ENCODE measurements around the gene EMSY.
"Not testable (repeated sequence)": the region's sequence is repeated elsewhere in the genome, so short reads cannot be mapped to it uniquely, and the experiment has no call there.

EMSY gene

DNA sequence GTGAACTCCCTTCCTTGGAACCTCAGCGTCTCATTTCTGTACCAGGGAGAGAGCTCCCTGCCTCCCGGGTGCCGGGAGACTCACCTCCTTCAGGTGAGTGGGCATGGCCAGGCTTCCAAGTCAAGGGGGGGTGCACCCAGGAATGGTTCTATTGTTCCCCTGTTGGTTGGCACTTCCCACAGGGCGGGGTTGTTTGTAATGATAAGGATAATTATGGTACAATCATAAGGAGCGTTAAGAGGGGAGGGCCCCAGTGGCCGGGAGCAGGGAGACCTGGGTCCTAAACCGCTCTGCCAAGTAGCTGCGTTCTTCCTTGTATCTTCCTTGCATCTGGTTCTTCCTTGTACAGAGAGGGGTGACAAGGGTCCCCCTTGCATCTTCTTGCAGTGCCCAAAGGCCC, 146.6 kb downstream of the EMSY start:
- Histone ChIP-seq H3K9ac (ENCODE audit: low read depth in 1 of 2, low read length in 2 of 2) (peak overlapping the region in 1 of 2 donors; percentile 60), H3K36me3 (ENCODE audit: control insufficient read depth in 2 of 2, insufficient read depth in 2 of 2, low read length in 2 of 2) (no peaks in the 10 kb centered on the region), H3K27me3 (ENCODE audit: control insufficient read depth in 2 of 2, insufficient read depth in 2 of 2, low read length in 2 of 2) (no peaks in the 10 kb centered on the region), H3K27ac (ENCODE audit: low read depth in 2 of 2, low read length in 2 of 2) (peak overlapping the region; percentile 84 to 85), H3K4me3 (ENCODE audit: low read length in 2 of 2) (peak overlapping the region; percentile 17 to 46), H3K9me3 (ENCODE audit: control insufficient read depth in 2 of 2, low read length in 2 of 2) (no peaks in the 10 kb centered on the region), H3K4me1 (ENCODE audit: control insufficient read depth in 2 of 2, insufficient read depth in 2 of 2, low read length in 2 of 2) (peaks cover 29 to 46% of the 10 kb centered on the region in 2 donors)

DNA sequence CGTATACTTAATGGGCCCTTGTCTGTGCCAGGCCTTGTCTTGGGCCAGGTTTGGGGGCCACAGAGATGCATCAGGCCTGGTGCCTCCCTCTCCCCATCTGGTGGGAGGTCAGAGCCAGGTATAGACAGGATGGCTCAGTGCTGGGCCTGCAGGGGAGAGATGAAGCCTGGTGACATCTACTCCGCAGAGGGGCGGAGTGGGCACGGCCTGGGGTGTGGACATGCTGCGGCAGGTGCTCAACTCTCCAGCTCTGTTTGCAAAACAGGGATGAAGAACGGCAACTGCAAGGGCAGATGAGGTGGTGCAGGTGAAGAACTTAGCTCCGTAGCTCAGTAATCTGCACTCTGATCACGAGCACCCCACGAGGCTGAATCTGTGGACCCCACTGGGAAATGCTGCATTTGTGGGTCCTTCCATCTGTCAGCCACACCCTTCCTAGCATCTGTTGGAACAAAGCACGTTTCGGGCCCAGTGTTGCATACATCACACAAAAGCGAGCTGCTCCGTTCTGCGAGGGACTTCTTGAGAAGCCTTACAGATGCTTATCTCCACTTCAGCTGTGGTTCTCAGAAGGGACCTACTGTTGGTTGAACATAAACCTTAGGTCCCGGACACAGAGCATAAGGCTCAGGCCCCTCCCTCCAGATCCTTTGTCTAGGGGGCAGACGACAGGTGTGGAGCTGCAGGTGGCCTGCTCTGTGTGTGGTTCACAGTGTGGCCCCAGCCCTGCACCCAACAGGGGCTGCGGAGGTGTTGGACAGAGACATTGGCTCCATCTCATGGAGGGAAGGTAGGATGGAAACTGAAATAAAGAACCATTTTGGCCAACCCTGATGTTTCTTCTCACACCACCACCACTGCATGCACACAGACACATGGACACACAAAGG, 147.5 kb downstream of the EMSY start:
- no peaks in the 10 kb centered on the region for H3K36me3 ChIP-seq (ENCODE audit: control insufficient read depth in 2 of 2, insufficient read depth in 2 of 2, low read length in 2 of 2)
- H3K9ac ChIP-seq (ENCODE audit: low read depth in 1 of 2, low read length in 2 of 2): peak overlapping the region; percentile 50 to 60
- H3K4me1 ChIP-seq (ENCODE audit: control insufficient read depth in 2 of 2, insufficient read depth in 2 of 2, low read length in 2 of 2): peaks cover 29 to 46% of the 10 kb centered on the region in 2 donors
- H3K4me3 ChIP-seq (ENCODE audit: low read length in 2 of 2): peak overlapping the region; percentile 46
- H3K9me3 ChIP-seq (ENCODE audit: control insufficient read depth in 2 of 2, low read length in 2 of 2): no peaks in the 10 kb centered on the region
- H3K27me3 ChIP-seq (ENCODE audit: control insufficient read depth in 2 of 2, insufficient read depth in 2 of 2, low read length in 2 of 2): no peaks in the 10 kb centered on the region
- H3K27ac ChIP-seq (ENCODE audit: low read depth in 2 of 2, low read length in 2 of 2): peak overlapping the region; percentile 84 to 85

DNA sequence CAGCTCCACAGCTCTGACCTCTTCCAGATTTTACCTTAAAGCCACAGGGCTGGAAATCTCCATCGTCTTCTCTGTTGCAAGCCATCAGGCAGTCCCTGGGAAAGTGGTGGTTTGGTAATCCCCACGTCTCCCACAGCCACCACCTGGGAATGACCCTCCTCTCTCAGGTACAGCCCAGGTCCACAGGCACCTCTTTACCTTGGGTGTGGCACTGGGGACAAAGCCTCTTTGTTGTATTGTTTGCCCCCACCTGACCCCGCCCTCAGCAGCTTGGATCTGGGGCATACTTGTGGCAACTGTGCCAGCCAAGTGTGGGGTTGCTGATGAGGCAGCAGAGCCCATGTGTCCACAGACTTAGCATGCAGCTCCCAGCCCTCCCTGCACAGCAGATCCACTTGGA, 148.1 kb downstream of the EMSY start:
- Histone ChIP-seq H3K9me3 (ENCODE audit: control insufficient read depth in 2 of 2, low read length in 2 of 2) (no peaks in the 10 kb centered on the region), H3K4me3 (ENCODE audit: low read length in 2 of 2) (peak overlapping the region in 1 of 2 donors; percentile 46), H3K4me1 (ENCODE audit: control insufficient read depth in 2 of 2, insufficient read depth in 2 of 2, low read length in 2 of 2) (peaks cover 29 to 46% of the 10 kb centered on the region in 2 donors), H3K27me3 (ENCODE audit: control insufficient read depth in 2 of 2, insufficient read depth in 2 of 2, low read length in 2 of 2) (no peaks in the 10 kb centered on the region), H3K9ac (ENCODE audit: low read depth in 1 of 2, low read length in 2 of 2) (peak overlapping the region; percentile 1 to 50), H3K27ac (ENCODE audit: low read depth in 2 of 2, low read length in 2 of 2) (peak overlapping the region; percentile 84 to 85), H3K36me3 (ENCODE audit: control insufficient read depth in 2 of 2, insufficient read depth in 2 of 2, low read length in 2 of 2) (no peaks in the 10 kb centered on the region)

DNA sequence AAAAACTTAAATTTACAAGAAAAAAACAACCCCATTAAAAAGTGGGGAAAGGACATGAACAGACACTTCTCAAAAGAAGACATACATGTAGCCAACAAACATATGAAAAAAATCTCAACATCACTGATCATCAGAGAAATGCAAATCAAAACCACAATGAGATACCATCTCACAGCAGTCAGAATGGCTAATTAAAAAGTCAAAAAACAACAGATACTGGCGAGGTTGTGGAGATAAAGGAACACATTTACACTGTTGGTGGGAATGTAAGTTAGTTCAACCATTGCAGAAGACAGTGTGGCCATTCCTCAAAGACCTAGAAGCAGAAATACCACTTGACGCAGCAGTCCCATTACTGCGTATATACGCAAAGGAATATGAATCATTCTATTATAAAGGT, 150.3 kb downstream of the EMSY start:
- H3K36me3 ChIP-seq (ENCODE audit: control insufficient read depth in 2 of 2, insufficient read depth in 2 of 2, low read length in 2 of 2); H3K27ac ChIP-seq (ENCODE audit: low read depth in 2 of 2, low read length in 2 of 2); H3K9ac ChIP-seq (ENCODE audit: low read depth in 1 of 2, low read length in 2 of 2); H3K27me3 ChIP-seq (ENCODE audit: control insufficient read depth in 2 of 2, insufficient read depth in 2 of 2, low read length in 2 of 2); H3K9me3 ChIP-seq (ENCODE audit: control insufficient read depth in 2 of 2, low read length in 2 of 2); H3K4me3 ChIP-seq (ENCODE audit: low read length in 2 of 2): not testable (repeated sequence)
- peaks cover 16 to 33% of the 10 kb centered on the region in 2 donors for H3K4me1 ChIP-seq (ENCODE audit: control insufficient read depth in 2 of 2, insufficient read depth in 2 of 2, low read length in 2 of 2)

DNA sequence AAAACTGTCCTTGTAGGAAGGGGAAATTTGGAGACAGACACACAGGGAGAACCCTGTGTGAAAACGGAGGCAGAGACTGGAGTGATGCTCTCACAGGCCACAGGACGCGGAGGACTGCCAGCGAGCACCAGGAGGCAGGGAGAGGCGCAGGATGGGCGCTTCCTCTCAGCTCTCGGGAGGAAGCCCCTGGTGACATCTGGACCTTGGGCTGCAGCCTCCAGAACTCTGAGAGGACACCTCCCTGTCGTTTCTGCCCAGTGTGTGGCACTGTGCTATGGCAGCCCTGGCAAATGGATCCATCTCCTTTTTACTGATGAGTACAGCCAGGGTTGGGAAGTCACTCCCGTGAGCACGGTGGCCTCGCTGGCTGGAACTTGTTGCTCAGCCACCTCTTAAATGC, 151.8 kb downstream of the EMSY start:
- Histone ChIP-seq H3K9ac (ENCODE audit: low read depth in 1 of 2, low read length in 2 of 2) (no peak overlapping the region), H3K4me1 (ENCODE audit: control insufficient read depth in 2 of 2, insufficient read depth in 2 of 2, low read length in 2 of 2) (peaks cover 8 to 18% of the 10 kb centered on the region in 2 donors), H3K4me3 (ENCODE audit: low read length in 2 of 2) (no peak overlapping the region), H3K27ac (ENCODE audit: low read depth in 2 of 2, low read length in 2 of 2) (no peak overlapping the region), H3K27me3 (ENCODE audit: control insufficient read depth in 2 of 2, insufficient read depth in 2 of 2, low read length in 2 of 2) (no peaks in the 10 kb centered on the region), H3K9me3 (ENCODE audit: control insufficient read depth in 2 of 2, low read length in 2 of 2) (no peaks in the 10 kb centered on the region), H3K36me3 (ENCODE audit: control insufficient read depth in 2 of 2, insufficient read depth in 2 of 2, low read length in 2 of 2) (no peaks in the 10 kb centered on the region)

DNA sequence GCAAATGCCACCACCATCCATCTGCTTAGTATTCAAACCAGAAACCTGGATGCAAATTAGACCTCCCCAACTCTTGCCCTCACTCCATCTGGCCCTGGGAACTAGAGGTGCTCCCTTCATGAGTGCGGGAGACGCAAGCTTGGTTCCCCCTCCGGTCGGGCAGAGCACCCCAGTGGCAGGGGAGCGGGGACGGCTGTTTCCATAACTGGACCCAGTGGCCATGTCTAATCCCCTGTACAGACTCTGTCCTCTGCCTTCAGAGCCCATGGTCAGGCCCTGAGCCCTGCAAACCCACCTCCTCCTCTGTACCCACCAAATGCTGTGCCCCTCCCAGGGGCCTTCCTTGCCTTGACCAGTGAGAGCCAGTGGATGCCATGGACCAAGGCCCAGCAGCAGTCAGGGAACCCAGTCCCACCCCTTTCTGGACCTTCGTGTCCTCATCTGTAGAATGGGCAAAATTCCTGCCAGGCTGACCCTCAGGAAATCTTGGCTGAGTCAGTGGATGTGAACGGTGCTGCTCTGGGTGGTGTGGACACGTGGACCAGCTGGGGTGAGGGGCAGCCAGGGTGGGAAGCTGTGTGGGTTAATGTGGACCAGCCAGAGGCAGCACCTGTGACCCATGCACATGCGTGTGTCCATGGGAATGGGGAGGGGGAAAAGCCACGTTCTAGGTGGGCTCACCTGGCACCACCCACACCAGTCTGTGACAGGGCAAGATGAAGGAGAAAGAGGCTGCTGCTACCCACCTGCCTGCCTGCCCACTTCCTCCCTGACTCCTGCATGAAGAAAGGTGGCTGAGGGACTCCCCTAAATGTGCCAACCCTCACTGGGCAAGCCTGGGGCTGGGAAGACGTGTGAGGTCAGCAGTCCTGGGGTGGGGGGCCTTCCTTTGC, 153.0 kb downstream of the EMSY start:
- Histone ChIP-seq H3K4me1 (ENCODE audit: control insufficient read depth in 2 of 2, insufficient read depth in 2 of 2, low read length in 2 of 2) (peaks cover 7 to 16% of the 10 kb centered on the region in 2 donors), H3K36me3 (ENCODE audit: control insufficient read depth in 2 of 2, insufficient read depth in 2 of 2, low read length in 2 of 2) (no peaks in the 10 kb centered on the region), H3K4me3 (ENCODE audit: low read length in 2 of 2) (no peak overlapping the region), H3K9ac (ENCODE audit: low read depth in 1 of 2, low read length in 2 of 2) (no peak overlapping the region), H3K27me3 (ENCODE audit: control insufficient read depth in 2 of 2, insufficient read depth in 2 of 2, low read length in 2 of 2) (no peaks in the 10 kb centered on the region), H3K9me3 (ENCODE audit: control insufficient read depth in 2 of 2, low read length in 2 of 2) (no peaks in the 10 kb centered on the region), H3K27ac (ENCODE audit: low read depth in 2 of 2, low read length in 2 of 2) (no peak overlapping the region)

DNA sequence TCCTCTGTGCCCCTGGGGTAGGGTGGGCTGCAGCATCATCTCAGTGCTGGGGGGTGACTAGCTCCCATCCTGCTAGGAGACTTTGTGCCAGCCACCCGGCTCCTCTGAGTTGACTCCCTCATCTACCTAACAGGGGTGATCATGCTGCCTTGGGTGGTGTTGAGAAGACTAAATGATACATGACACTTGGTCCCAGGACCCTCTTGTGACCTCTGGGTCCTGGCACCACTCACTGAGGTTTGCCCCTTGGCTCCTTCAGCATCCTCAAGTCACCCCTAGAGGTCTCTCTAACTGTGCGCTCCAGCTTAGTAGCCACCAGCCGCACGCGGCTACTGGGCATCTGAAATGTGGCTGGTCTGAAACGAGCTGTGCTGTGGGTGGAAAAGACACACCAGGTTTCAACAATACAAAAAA, 153.6 kb downstream of the EMSY start:
- H3K9ac ChIP-seq (ENCODE audit: low read depth in 1 of 2, low read length in 2 of 2): no peak overlapping the region
- no peaks in the 10 kb centered on the region for H3K9me3 ChIP-seq (ENCODE audit: control insufficient read depth in 2 of 2, low read length in 2 of 2)
- peaks cover 10 to 13% of the 10 kb centered on the region in 2 donors for H3K4me1 ChIP-seq (ENCODE audit: control insufficient read depth in 2 of 2, insufficient read depth in 2 of 2, low read length in 2 of 2)
- H3K27me3 ChIP-seq (ENCODE audit: control insufficient read depth in 2 of 2, insufficient read depth in 2 of 2, low read length in 2 of 2): no peaks in the 10 kb centered on the region
- H3K36me3 ChIP-seq (ENCODE audit: control insufficient read depth in 2 of 2, insufficient read depth in 2 of 2, low read length in 2 of 2): no peaks in the 10 kb centered on the region
- H3K27ac ChIP-seq (ENCODE audit: low read depth in 2 of 2, low read length in 2 of 2): no peak overlapping the region
- no peak overlapping the region for H3K4me3 ChIP-seq (ENCODE audit: low read length in 2 of 2)

DNA sequence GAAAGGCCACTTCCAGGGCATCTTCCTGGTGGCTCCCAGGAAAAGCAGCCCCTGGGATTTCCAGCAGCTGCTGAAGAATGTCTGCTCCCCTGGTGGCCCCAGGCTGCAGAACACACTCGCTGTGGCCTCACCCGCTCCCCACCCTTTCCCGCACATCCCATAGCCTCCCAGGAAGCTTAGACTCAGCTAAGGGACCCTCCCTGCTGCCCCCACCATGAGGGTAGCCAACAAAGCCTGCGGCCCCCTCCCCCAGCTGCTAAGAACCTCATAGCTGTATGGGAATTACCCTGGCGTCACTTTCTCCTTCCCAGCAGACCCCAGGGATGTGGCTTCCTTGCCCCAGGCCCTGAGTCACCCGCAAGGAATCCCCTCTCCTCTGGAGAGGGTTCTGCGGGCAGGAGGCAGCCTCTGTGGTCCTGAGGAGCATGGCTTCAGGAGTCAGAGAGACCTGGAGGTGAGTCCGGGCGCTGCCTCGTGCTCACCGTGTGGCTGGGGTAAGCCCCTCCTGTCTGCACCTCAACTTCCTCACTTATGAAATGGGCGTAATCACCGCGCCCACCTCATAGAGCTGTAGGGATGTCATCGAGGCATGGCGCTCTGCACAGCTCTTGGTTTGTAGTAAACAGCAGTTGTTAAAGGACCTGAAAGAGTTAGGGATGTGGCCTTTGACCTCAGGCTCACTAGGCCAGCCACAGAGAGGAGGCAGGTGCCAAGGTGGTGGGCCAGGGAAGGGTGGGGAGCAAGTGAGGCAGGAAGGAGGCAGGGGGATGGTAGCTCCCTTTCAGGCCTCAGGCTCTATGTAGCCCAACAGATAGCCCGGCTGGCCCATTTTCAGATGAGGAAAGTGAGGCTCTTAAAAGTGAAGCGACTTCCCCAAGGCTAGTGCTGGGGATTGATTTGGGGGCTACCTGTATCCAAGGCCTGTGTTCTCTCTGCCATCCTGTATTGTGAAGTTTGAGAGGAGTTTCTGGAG, 154.5 kb downstream of the EMSY start:
- no peak overlapping the region for H3K9ac ChIP-seq (ENCODE audit: low read depth in 1 of 2, low read length in 2 of 2)
- no peaks in the 10 kb centered on the region for H3K27me3 ChIP-seq (ENCODE audit: control insufficient read depth in 2 of 2, insufficient read depth in 2 of 2, low read length in 2 of 2)
- no peak overlapping the region for H3K4me3 ChIP-seq (ENCODE audit: low read length in 2 of 2)
- H3K4me1 ChIP-seq (ENCODE audit: control insufficient read depth in 2 of 2, insufficient read depth in 2 of 2, low read length in 2 of 2): peaks cover 14% of the 10 kb centered on the region in 2 donors
- H3K9me3 ChIP-seq (ENCODE audit: control insufficient read depth in 2 of 2, low read length in 2 of 2): no peaks in the 10 kb centered on the region
- no peak overlapping the region for H3K27ac ChIP-seq (ENCODE audit: low read depth in 2 of 2, low read length in 2 of 2)
- H3K36me3 ChIP-seq (ENCODE audit: control insufficient read depth in 2 of 2, insufficient read depth in 2 of 2, low read length in 2 of 2): no peaks in the 10 kb centered on the region

DNA sequence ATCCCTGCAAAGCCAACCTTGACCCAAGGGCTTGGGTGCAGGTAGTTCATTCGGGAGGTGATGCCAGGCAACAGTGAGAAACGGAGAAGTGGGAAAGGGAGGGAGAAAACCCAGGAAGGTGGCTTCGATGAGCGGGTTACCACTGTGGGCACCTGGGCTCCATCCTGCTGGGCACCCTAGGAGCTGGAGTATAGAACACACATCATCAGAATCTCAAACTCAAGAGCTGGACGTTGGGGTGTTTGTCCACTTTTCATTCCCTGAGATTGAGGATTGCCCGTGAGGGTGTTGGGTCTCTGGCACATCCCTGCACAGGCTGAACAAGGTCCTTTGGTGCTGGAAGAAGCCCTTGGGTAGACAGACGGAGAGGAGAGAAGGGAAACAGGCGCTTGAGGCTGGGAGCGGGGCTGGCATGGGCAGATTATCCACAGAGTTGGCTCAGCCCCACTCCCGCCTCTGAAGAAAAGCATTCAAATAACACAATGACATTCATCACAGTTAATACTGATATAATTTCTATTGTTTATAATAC, 155.4 kb downstream of the EMSY start:
- H3K9me3 ChIP-seq (ENCODE audit: control insufficient read depth in 2 of 2, low read length in 2 of 2): no peaks in the 10 kb centered on the region
- H3K27ac ChIP-seq (ENCODE audit: low read depth in 2 of 2, low read length in 2 of 2): no peak overlapping the region
- peaks cover 21 to 23% of the 10 kb centered on the region in 2 donors for H3K4me1 ChIP-seq (ENCODE audit: control insufficient read depth in 2 of 2, insufficient read depth in 2 of 2, low read length in 2 of 2)
- H3K27me3 ChIP-seq (ENCODE audit: control insufficient read depth in 2 of 2, insufficient read depth in 2 of 2, low read length in 2 of 2): no peaks in the 10 kb centered on the region
- H3K9ac ChIP-seq (ENCODE audit: low read depth in 1 of 2, low read length in 2 of 2): no peak overlapping the region
- no peaks in the 10 kb centered on the region for H3K36me3 ChIP-seq (ENCODE audit: control insufficient read depth in 2 of 2, insufficient read depth in 2 of 2, low read length in 2 of 2)
- no peak overlapping the region for H3K4me3 ChIP-seq (ENCODE audit: low read length in 2 of 2)

Measured in mucosa of rectum (tissue), 2 donors.